Measurements from ENCODE around the gene PRRC1.

PRRC1 gene

GRCh38 chr5:127582773-127583370, 65.4 kb downstream of the PRRC1 start:
- DNase-seq: no peak

DNA sequence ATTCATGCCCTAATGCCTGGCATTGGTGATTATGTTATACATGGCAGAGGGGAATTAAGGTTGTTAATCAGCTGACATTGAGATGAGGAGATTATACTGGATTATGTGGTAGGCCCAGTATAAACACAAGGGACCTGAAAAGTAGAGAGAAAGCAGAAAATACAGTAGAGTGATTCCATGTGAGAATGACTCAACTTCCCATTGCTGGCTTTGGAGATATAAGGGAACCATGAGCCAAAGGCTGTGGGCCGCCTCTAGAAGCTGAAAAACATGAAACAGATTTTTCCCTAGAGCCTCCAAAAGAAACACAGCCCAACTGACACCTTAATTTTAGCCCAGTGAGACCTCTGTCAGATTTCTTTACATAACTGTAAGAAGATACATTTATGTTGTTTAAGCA, 66.4 kb downstream of the PRRC1 start:
- no peak for DNase-seq

DNA sequence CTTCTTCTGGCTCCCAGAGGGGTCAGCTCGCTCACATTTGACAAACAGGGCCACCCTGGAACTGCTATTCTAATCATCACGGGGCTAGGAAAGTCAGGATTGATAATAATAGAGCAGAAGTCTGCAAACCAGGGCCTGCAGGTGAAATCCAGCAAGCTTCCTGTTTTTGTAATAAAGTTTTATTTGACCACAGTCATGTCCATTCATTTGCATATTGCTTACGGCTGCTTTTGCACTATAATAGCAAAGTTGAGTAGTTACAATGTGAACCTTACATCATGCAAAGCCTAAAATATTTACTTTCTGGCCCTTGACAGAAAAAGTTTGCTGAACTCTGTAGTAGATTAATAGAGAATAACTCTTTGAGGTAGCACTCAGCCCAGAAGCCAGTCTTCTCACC, 68.2 kb downstream of the PRRC1 start:
- DNase-seq: no peak

GRCh38 chr5:127586066-127586770, 68.8 kb downstream of the PRRC1 start:
- DNase-seq: no peak

GRCh38 chr5:127586811-127587210, 69.4 kb downstream of the PRRC1 start:
- no peak for DNase-seq

DNA sequence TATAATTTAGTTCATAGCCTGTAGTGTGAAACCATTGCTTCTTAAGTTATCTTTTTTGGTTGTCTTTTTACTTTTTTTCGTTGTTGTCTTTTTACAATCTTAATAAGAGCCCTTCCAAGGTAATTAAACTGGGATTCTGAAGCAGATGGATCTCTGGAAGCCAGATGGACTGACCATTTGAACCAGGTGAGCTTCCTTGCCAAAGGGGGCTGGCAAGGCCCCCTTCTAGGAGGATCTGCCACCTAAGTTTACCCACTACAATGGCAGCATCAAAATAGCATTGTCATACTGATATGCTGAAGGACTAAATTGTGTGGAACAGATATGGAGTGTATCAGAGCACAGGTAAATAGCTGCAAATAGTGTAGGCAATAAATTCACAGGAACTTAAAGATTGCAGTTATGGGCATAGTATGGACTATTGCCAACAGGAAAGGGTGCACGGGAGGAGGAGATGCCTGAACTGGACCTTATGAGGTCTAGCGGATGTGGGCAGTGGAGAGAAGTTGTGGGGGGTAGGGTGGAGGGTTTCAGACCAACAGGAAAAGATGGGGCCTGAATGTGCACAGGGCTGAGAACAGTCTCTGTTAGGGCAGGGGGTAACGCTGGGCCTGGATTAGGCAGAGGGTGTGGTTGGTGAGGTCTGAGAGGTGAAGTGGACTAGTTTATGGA, 69.9 kb downstream of the PRRC1 start:
- DNase-seq: no peak

GRCh38 chr5:127588368-127588767, 70.9 kb downstream of the PRRC1 start:
- no peak for DNase-seq

DNA sequence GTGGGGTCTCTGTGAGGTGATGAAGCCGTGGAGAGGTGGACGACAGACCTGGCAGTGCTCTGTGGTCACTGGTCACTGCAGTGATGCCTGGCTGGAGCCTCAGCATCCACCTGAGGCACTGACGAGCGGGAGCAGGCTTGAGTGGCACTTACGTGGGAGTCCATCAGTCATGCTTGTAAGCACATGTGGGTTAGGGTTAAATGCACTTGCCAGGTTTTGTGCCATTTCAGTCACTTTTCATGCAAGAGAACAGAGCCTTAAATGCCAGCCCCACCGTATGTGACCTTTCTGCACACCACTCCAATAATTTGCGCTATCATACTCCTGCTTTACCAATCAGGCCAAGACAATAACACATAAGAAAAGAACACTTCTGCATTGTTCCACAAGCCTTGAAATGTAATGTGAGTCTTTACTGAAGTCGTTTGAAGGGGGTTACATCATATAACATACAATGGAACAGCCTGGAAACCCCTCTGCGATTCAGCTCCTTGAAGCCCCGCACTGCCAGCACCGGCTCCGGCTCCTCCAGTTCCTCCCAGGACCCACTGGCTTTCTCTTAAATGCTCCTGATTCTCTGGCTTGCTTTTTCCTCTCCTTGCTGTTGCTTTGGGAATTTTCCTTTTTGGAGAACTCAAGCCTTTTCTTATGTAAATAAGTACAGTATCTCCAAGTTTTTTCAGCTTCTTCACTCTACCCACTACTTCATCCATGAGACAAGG, 72.0 kb downstream of the PRRC1 start:
- DNase-seq: no peak

- no peak for DNase-seq
Observed at GRCh38 chr5:127590156-127590722, 72.8 kb downstream of the PRRC1 start.

- no peak for DNase-seq
Observed at GRCh38 chr5:127595484-127596368, 78.3 kb downstream of the PRRC1 start.

GRCh38 chr5:127596501-127596900, 79.1 kb downstream of the PRRC1 start:
- no peak for DNase-seq

GRCh38 chr5:127599320-127599719, 81.9 kb downstream of the PRRC1 start:
- no peak for DNase-seq

DNA sequence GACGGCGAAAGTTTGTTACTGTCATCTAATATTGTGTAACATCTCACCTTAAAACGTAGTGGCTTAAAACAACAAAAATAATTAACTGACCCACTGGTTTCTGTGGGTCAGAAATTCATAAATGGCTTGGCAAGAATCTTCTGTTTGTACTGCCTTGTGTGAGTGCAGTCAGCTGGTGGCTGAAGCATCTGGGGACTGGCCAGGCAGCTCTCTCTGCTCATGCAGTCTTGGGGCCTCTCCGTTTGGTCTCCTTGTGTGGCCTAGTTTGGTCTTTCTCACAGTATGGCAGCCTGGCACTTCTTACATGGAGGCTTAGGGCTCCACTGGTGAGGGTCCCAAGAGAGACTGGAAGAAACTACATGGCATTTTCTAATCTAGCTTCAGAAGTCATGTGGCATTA, 82.4 kb downstream of the PRRC1 start:
- no peak for DNase-seq

DNA sequence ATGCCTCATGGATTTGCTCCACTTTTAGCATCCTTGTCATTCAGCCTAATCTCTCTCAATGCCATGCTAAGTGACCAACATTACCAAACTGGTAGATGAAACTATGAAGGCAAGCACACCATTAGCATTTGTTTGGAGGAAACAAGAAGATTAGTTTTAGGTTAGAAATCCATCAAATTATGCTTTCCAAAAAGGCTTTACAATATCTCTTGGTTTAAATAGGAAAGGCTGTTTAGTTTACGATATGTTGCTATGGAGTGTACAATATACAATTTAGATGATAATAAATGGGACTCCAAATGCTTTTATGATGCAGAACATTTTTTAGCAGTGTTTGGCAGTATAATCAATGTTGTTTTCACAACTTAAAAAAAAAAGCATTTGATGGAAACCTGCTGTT, 83.7 kb downstream of the PRRC1 start:
- no peak for DNase-seq

DNA sequence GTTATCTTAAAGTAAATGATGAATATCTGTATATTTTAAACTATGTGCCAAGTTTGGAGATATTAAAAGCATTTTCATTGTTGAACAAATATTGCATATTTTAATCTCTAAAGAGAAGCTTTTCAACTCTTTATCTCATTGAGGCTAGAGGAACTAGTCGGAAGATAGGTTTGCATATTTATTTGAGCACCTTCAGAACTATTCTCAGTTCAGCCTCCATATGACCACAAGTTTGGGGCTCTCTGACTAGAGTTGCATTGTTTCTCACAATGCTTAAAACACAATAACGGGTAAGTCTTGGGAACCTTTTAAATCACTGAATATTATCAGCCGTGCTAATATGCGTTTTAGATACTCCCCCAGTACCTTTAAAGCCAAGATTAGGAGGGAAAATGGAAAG, 84.2 kb downstream of the PRRC1 start:
- DNase-seq: no peak

GRCh38 chr5:127602481-127602880, 85.0 kb downstream of the PRRC1 start:
- DNase-seq: no peak

GRCh38 chr5:127602896-127603844, 85.7 kb downstream of the PRRC1 start:
- no peak for DNase-seq
